Stimulated activated CD4-positive, alpha-beta T cell treated with anti-CD3 and anti-CD28 coated beads, TNF-alpha, amount 100 ng/mL, for 4 hours (primary cell): Measurements from ENCODE around the gene CREBBP.

ENCODE experiments used
- DNase-seq, 3 experiments: peaks; one replicate each; pipeline ENCODE4 v3.0.0-alpha.2; 2020; ENCODE audit warnings: low read depth in 3 of 3

Gene CREBBP

DNA sequence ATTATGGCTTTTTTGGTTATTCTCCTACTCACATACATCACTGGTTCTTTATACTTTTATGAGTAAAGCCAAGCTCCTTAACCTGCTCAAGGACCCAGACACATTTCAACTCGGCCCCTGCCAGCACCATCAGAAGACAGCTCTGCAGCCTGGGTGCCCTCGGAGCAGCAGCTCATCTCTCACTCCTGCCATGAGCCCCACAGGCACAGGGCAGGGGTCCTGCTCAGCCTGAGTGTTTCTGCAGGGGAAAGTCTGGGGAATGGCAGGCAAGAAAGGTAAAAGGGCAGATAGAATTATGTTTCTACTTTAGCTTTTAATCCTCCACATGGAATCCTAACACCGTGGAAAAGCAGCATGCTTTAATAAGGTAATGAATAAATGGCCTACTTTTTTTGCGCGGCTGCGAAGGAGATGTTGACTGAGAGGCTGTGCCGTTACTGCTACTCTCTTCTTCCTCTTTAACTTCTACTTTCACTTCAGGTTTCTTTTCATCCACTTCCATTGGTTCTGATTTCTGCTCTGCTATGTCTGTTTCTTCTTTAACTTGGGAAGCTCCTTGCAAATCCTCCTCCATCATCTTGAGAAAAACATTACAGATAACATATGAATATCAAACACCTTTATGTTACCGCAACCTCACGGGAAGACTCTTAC is 113.1 kb downstream of the CREBBP start:
- DNase-seq, result no peak

- no peak for DNase-seq
Measured at GRCh38 chr16:3766177-3766576, 114.3 kb downstream of the CREBBP start.

DNA sequence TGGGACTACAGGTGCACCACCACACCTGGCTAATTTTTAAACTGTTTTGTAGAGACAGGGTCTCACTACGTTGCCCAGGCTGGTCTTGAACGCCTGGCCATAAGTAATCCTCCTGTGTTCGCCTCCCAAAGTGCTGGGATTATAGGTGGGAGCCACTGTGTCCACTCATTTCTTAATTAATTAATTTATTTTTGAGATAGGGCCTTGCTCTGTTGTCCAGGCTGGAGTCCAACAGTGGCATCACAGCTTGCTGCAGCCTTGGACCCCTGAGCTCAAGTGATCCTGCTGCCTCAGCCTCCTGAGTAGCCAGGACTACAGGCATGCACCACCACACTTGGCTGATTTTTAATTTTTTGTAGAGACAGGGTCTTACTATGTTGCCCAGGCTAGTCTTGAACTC is 116.1 kb downstream of the CREBBP start:
- no peak for DNase-seq

GRCh38 chr16:3762107-3762750 is 118.3 kb downstream of the CREBBP start:
- no peak for DNase-seq

DNA sequence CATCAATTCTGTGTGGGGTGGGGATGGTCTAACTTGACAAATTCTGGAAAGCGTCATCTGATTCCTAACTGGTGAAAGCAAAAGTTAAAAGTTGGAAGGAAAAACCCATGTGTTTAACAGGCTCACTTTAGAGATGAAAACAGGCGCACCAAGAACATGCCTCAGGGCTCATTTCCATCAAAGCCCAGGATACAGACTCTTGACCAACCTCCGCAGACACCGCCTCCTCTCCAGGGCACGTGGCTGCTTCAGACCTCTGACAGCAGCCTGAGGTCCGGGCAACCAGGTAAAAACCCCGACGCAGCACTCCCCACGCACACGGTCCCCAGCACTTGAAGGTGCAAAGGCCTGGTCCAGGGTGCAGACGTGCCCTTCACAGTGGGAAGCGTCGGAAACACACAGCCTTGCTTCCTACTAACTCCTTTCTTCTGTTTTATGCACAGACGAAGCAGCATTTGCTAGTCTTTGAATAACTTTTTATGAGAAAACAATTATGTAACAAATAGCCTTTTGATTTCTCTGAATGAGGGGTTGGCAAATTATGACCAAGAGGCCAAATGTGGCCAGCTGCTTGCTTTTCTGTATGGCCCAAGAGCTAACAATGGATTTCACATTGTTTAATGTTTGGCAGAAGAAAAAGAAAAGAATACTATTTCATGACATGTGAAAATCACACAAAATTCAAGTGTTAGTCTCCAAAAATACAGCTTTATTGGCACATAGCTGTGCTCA is 119.0 kb downstream of the CREBBP start:
- DNase-seq, result no peak

GRCh38 chr16:3760518-3760917 is 120.0 kb downstream of the CREBBP start:
- no peak for DNase-seq

DNA sequence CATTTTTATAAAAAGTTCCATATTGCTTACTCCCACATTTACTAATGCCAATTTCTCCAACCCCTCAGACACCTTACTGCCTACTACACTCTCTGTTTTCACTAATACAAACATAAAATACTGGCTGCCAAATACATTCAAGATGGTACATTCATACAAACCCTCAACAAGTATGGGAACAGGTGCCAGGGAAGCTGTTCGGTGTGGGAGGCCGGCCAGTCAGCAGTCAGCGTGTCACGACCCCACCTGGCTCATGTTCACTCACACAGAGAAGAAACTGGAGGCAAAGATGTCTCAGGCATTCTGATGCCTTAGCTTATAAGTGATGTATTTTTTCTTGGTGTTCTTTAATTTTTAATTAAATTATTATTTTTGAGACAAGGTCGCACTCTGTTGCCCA is 120.8 kb downstream of the CREBBP start:
- DNase-seq, result no peak

DNA sequence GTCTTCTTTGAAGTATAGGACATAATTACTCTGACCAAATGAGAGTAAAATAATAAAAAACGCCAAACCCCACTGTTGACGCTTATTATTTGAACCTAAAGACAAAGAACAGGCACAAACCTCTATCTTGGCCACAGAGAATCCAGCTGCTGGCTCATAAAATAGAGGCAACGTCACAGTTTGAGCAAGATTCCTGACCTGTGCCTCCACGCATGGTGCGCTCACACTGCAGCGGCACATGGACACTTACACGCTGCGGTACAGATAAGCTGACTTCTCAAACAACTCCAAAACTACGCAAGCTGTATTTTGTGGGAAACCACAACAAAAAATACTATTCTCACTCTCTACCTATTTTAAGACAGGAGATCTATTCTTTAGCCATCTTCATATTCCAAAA is 124.4 kb downstream of the CREBBP start:
- DNase-seq, result no peak

DNA sequence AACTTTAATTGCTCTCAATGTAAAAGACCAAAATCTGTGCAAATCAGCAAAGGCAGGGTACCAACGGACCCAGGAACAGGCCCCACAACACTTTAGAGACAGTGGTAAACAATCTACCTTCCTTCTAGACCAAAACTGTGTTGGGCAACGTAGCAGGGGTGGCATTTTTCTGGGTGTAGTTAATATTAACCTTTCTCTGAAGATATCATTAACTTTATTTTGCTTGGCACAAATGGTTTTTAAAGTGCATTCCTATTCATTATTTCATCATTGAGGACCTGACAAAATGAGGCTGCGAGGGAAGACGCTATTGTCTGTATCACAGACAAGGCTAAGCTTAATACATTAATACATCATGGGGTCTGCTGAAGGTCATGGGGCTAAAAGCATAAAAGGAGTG is 125.3 kb downstream of the CREBBP start:
- DNase-seq, result no peak

DNA sequence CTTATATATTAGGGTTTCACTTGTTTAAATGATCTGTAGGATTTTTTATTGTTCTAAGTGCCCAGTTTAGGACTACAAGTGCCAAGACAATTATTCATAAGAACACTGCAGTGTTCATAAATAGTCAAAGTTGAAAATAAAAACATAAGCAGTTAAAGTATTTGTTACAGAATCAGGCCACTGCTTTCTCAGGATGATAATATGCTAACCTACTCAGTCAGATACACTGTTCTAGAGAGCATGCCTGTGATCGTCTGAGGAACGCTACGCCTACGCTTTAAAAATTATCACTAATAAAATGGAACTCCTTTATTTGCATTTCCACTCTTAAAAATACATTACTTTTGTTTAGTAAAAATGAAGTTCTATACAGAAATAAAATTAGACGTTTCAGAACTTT is 125.7 kb downstream of the CREBBP start:
- DNase-seq, result no peak

DNA sequence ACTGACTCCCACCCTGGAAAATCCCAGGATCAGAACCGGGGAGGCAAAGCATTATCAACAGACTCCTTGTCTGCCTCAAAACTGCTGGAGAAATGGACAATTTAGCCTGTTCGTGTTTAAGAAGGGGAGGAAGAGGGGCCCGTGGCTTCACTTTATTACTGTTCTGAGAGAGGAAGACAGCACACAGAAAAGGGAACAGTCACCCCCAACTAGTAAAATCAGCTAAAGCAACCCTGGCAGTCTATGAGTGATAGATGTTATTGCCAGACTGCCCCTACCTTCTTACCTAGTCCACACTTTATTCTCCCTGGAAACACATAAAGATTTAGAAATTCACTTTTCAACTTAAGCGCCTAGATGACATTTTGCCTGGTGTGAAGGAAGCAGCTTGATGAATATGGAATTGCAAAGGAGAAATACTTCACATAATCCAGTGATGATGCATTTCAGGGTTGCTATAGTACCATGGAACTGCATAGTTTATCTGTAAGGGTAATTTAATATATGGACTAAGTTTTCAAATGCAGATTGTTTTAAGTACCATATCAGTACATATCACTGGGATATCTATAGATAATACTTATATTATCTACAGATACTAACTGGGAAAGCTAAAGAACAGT is 126.3 kb downstream of the CREBBP start:
- no peak for DNase-seq

DNA sequence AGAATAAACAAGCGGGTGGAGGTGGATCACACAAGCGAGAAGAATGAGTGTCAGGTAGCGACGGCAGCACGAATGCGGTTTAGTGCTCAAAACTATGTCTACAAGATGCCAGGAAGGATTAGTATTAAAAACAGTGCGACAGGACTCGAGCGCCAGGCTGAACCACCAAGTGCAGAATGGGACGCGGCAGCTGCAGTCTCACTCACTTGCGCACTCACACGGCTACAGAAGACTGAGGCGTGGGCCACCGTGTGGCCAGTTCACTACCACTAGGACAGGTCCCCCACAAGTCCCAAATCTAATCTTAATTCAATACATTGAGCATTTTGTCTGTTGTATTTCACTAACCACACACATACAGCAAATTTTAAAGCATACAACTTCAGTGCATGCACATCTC is 127.5 kb downstream of the CREBBP start:
- DNase-seq, result no peak

DNA sequence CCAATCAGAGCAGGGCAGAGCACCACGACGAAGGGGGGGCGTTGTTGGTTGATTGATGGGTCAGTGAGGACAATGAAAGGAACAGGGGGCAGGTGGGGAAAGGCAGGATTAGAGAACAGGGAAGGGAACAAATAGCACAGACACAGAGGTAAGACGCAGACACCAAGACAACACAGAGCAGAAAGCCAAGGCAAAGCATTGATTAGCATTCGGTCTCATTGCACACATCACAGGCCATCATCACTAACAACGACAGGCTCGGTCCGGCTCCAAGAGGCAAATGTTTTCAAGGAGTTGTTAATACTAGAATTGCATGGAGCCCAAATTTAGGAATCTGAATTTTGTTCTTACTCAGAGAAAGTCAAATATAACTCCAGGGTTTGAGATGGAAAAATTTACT is 128.6 kb downstream of the CREBBP start:
- no peak for DNase-seq

DNA sequence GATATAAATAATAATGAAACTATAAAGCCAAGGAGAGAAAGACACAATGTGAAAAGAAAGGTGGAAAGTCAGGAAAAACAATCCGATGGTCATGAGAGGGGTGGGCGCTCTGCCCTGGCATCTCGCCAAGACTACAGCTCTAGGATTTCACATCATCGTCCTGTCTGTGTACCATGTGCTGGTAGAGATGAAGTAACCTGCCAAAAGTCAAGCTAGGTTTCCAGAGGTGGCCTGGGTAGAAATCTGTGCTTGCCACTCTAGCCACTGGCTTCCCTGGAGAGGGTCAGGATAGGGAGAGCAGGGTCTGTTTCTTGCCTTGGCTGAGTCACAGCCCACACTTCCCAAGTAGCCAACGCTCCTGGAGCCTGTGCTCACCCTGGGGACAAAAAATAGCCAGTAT is 132.2 kb downstream of the CREBBP start:
- no peak for DNase-seq

DNA sequence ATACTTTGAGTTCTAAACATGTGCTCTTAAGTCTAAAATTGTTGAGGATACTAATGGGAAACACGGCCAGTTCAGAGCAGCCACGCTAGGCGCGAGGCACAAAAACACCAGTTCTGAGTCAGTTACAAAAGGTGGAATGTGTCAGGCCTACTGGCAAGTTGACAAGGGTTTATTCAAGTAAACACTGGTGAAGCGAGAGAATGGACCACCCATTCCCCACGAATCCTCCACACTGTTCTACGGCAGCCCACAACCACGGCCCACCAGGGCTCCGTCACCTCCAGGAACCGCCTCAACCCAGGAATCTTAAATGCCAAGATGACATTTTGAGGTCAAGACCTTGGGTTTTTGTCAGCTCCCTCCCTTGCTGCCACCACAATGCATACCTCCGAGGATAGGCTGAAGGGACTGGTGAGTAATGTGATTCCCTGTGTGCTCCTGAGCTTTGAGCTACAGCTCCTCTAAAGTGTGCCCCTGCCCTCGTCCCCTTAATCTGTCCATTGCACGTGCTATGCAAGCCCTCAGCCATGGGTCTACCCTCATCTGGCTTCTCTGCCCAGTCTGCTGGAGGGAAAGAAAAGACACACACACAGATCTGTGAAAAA is 134.7 kb downstream of the CREBBP start:
- DNase-seq, result no peak

DNA sequence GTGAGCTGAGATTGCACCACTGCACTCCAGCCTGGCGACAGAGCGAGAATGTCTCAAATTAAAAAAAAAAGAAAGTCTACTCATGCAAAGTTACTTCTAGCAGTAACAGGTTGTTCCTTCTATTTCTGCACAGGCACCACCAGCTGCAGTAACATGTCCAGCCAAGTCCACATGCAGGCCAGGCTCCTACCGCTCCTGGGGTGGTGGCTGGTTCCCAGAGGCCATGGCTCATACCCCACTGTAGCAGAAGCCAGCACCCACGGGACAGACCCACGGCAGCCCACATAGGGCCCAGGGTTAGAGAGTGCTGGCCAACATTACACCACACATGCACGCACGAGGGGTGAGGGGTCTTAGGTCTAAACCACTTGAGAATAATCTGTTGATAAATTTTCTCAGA is 136.5 kb downstream of the CREBBP start:
- DNase-seq, result no peak

DNA sequence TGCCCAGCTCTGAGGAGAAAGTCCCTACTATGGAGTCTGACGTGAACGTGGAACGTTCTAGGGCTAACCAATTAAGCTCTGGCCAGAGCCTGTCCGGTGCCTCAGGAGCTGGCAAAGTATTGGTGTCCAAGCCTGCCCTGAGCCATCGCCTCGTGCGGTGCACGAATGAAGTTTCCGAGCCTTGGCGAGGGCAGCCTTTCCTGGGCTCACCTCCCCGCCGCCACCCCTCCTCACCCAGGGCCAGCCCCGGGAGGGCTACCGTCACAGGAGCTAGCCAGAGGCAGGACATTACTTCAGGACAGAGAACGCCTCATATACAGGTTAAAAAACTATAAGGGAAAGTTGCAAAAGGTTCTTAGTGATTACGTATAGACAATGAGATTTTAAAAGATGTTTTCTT is 139.6 kb downstream of the CREBBP start:
- no peak for DNase-seq

DNA sequence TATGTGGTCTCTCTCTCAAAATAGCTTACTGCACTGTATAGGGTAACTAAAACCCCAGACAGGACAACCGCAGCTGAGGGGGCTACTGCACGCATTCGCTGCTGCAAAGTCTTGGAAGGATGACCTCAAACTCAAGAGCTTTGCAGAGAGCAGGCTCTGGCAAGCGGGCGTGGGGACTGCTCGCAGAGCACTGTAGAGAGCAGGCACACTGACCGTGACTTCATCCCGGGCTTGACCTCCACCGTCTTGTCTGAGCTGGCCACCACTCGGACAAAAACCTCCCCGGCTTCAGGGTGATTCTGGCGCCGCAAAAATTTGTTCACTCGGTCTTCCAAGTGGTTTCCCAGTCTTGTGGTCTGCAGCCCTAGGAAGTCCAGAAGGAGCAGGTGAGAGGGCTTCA is 140.3 kb downstream of the CREBBP start:
- no peak for DNase-seq

- DNase-seq, result no peak
Measured at GRCh38 chr16:3739636-3740035, 140.9 kb downstream of the CREBBP start.

DNA sequence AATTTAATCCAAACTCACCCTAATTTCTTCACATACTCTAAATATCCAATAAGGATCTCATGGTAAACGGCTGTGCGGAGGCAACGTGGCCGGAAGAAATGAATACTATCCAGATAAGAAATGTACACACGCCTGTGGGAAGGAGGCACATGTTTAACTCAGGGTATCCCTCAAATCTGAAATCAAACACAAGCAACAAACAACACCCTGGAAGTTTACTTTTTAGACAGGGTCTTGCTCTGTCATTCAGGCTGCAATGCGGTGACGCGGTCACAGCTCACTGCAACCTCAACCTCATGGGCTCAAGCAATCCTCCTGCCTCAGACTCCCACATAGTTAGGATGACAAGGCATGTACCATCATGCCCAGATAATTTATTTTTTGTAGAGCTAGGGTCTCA is 142.0 kb downstream of the CREBBP start:
- DNase-seq, result no peak

GRCh38 chr16:3738128-3738527 is 142.4 kb downstream of the CREBBP start:
- DNase-seq, result no peak

DNA sequence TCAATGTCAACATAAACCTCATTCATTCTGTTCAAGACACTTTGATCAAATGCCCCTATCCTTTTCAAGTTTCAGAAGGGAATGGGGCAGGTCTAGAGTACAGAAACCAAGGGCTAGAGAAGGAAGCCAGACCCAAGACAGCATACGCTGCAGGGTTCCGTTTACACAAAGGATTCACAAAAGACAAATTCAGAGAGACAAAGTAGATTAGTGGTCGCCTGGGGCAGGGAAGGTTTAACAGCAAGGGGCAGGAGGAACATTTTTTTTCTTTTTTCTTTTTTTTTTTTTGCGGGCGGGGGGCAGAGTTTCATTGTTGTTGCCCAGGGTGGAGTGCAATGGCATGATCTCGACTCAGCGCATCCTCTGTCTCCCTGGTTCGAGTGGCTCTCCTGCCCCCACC is 143.3 kb downstream of the CREBBP start:
- DNase-seq, result no peak
